ENCODE measurements around the gene GEMIN7.

Gene GEMIN7

DNA sequence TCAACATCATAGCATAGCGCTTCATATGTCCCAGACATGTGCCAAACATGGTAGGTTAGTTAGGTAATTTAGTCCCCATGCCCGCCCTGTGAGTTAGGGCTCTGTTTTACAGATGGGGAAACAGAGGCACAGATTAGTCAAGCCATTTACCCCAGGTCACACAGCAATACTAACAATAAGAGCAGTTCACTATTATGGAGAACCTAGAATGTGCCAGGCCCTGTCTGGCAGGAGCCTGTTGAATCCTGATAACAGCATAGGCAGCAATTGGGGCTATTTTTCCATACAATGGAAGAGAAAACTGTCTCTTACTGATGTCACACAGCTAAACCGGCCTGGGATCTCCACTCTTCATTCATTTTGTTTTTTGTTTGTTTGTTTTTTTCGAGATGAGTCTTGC, 7.4 kb downstream of the GEMIN7 start:
- FAIRE-seq: no peak
- DNase-seq (ENCODE audit: low spot score): no peak

- DNase-seq (ENCODE audit: low spot score) (no peak), FAIRE-seq (no peak)
Measured at GRCh38 chr19:45087531-45087930, 8.5 kb downstream of the GEMIN7 start.

GRCh38 chr19:45090034-45090433, 11.0 kb downstream of the GEMIN7 start:
- no peak for FAIRE-seq
- no peak for DNase-seq (ENCODE audit: low spot score)

DNA sequence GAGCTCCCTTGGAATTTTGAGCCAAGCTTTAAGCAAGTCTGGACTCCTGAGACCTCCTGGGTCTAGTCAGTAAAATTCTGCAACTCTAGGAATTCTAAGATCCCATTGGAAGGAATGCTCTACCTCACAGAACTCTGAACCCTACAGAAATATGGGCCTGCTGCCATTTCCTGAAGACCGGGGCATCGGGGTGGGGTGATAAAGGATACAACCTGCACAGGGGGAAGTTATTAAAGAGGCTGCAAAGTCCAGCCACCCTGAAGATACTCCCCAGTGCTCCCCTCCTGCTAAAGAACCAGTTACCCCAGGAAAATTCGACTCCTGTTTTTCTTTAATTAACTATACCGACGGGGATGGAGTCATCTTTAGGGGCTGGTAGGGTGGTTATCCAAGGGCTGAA, 11.5 kb downstream of the GEMIN7 start:
- DNase-seq (ENCODE audit: low spot score) (no peak), FAIRE-seq (no peak)

DNA sequence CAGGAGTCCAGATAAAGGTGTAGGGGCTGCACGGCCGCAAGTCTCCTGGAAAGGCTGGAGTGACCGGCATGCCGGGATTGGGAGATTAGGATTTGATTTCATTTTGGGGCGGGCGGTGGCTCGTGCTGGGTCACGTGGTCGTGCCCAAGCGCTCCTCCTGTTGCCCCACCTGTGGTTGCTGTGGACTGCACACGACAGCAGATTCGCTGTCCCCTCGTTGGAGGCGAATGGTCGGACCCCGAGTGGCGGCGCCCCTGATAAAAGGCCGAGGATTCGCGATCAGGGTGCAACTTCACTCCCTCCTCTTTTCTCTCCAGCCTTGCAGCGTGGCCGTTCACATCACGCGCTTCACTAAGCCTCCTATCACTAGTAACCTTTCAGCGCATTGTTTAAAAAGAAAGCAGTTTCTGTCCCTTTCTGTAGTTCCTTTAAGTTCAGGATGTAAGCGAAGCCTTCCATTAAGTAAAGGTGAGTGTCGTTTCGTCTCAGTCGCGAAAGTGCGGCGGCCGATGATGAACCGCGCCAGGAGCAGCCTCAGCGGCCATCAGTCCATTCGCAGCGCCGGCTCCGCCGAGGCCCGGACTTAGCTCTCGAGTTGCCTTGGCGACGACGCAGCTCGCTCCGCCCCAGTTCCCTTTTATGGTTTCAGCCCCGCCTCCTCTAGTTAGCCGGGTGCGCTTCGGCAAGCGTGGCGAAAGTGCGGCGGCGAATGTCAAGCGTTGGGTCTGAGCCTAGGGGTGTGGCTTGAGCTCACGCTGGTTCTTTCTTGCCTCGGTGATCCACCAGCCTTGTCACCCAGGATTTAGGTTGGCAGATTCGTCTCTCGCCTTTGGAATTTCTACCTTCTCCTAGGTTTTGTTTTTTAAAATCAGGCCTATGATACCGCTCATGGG, 12.2 kb downstream of the GEMIN7 start:
- FAIRE-seq (no peak), DNase-seq (ENCODE audit: low spot score) (no peak)

DNA sequence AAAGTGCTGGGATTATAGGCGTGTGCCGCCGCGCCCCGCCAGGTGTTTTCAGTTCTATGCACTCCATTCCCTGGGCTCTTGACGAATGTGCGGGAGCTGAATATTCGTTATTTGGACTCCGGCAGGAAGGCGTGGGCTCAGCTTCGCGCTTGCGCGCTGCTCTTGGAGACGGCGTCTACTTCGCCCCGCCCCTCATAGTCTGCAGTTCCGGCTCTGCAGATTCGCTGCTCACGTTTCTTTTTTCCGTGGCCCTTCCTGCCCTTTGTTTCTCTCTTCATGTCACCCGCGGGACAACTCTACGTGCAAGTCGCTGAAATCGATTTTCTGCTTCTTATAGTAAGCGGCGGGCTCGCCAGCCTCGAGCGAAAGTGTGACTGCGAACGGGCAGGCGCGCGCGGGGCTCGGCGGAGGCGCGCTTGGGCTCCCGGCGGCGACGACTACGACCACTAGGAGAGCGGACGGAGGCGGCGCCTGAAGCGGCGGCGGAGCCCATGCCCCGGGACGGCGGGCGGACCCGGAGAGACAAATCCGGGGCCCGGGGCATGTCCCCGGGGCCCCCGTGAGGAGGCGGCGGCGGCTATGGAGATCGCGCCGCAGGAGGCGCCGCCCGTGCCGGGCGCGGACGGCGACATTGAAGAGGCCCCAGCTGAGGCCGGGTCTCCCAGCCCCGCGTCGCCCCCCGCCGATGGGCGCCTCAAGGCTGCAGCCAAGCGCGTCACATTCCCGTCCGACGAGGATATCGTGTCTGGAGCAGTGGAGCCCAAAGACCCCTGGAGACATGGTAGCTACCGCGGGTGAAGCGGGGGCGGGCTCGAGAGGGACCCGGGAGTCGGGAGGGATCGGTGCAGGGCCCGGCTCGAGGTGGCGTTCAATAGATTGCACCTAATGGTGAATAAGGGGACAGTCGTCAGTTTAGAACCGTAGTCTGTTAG, 14.0 kb downstream of the GEMIN7 start, which contains the start of gene PPP1R37:
PPP1R37 (plus strand) TSS at position 433 of the 932 bp plus-strand sequence; CDS start at position 580, 147 bp downstream.
- FAIRE-seq: peak; percentile 44
- peak; percentile 96 for DNase-seq (ENCODE audit: low spot score)

DNA sequence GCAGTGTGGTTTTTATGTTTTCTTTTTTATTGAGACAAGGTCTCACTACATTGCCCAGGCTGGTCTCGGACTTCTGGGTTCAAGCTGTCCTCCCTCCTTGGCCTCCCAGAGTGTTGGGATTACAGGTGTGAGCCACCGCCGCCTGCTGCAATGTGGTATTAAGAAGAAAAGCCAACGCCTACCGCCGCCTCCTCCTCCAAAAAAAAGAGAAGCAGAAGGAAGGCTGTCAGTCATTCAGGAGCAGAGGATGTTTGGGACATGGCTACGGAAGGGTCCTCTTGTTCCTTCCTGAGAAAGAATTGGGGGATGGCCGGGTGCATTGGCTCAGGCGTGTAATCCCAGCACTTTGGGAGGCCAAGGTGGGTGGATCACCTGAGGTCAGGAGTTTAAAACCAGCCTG, 15.1 kb downstream of the GEMIN7 start:
- FAIRE-seq: no peak

DNA sequence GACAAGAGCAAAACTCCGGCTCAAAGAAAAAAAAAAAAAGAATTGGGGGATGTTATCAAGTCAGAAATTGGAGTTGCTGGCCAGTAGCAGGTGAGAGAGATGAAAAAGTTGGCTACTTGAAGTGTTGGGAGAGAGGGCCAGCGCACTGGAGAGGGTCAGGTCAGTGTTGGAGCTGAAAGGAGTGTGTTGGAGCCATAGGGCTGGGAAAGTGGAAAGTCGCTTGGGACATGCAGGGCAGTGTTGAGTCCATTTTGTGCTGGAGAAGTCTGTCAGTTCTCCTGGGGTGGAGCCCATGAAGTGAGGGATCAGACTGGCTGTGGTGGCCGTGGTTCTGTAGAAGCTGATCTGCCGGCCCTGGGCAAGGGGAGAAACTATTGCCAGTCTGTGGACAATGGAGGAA, 15.6 kb downstream of the GEMIN7 start:
- no peak for FAIRE-seq
- no peak for DNase-seq (ENCODE audit: low spot score)

More for the DNA sequence above, 15.1 kb downstream of the GEMIN7 start:
- no peak for DNase-seq (ENCODE audit: low spot score)

- FAIRE-seq (no peak), DNase-seq (ENCODE audit: low spot score) (no peak)
Measured at GRCh38 chr19:45095496-45096413, 16.7 kb downstream of the GEMIN7 start.

DNA sequence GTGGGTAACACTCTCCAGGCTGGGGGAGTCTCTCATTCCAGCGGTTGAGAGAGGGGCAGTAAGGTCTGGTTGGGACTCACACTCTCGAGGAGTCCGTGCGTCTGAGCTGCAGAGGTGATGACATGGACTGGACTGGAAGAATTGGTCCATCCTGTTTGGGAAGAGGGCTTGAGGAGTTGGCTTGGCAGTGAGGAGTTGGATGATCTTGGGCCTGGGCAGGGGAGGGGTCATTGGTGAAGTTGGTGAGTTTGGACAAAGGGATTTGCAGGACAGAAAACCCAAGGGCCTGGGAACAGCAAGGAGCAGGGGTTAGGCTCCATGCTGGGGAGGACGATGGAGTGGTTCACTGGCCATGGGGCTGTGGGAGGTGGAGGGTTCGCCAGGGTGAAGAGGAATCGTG, 17.6 kb downstream of the GEMIN7 start:
- no peak for DNase-seq (ENCODE audit: low spot score)
- FAIRE-seq: no peak

DNA sequence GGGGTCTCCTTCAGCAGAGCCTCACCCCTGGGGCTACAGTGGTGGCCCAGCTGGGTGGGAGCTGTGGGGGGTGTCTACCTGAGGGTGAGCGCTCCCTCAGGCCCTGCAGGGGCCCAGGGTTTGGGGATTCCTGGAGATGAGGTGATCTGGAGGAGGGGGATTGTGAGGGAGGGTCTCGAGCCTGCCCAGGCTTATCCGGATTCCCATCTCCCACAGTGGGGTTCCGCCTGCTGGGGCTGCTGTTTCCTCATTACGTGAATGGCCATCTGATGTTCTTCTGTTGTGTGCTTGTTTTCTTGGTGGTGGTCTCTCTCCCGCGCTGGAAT, 18.4 kb downstream of the GEMIN7 start:
- FAIRE-seq (no peak), DNase-seq (ENCODE audit: low spot score) (no peak)

GRCh38 chr19:45097776-45098520, 18.9 kb downstream of the GEMIN7 start:
- FAIRE-seq (no peak), DNase-seq (ENCODE audit: low spot score) (peak; percentile 88)

DNA sequence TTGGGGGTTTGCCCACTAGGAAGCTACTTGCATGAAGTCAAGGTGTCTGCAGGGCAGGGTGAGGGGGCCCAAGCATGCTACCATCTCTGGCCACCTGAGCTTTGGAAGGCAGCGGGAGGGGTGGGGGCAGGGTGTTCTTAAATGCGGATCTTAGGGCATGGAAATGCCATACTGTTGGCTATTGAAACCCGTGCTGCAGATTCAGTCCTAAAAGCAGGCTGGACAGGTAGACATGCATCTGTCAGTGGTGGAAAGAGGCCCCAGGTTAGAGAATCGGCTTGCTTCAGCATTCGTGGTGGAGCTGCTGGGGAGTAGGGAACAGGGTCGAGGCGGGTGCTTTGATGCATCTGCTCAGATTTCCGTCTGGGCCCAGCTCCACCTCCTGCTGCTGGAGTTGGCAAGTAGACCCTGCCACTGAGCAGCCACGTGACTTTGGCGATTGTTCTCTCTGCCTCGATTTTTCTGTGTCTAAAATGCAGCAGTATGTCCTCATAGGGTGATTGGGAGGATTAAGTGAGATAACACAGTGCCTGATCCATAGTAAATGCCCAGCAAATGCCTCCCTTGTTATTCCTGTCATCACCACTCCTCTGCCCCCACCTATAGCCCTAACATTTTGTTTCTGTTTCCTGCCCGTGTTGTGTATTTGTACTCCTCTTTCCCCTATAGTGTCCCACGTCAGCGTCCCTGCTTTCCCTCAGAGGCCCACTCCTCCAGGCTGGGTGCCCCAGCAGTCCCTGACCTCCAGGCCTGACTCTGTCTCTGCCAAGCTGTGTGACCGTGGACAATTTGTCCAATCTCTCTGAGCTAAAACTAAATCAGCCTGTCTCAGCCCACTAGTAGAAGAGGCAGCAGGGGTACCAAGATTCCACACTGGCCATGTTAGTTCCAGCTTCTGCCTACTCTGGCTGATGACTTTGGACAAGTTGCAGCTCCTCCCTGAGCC, 19.7 kb downstream of the GEMIN7 start:
- no peak for DNase-seq (ENCODE audit: low spot score)
- no peak for FAIRE-seq

- no peak for DNase-seq (ENCODE audit: low spot score)
- FAIRE-seq: no peak
Measured at GRCh38 chr19:45099467-45100191, 20.6 kb downstream of the GEMIN7 start.

DNA sequence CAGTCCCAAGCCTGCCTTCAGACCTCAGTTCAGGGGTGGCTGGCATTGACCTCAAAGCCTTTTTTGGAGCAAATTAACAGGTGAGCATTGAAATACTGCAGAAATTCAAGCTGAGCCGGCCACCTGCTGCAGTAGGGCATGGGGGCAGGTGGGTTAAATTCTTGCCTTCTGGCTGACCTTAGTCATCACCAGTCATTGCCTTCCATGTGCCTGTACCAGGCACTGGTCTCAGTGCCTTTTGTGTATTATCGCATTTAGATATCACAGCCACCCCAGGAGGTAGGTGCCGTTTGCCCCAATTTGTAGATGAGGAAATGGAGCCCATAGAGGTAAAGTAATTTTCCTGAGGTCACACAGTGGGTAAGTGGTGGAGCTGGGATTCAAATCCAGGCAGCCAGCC, 21.1 kb downstream of the GEMIN7 start:
- no peak for FAIRE-seq
- no peak for DNase-seq (ENCODE audit: low spot score)

DNA sequence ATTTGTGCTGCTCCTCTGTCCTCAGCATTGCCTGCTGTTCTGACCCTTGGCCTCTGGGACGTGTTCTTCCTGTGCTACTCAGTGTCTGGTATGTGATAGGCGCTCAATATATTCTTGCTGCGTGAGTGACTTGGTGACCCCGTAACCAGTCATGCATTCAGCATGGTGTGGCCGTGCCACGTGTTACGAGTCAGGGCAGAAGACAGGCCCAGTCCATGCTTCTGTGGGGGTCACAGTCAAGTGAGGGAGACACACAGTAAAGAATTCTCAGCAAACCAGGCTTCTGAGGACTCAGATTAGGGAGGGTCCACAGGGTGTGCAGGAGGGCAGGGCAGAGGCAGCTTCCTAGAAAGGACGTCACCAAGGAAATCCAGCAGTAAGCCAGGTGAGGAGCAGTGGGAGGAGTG, 21.8 kb downstream of the GEMIN7 start:
- no peak for DNase-seq (ENCODE audit: low spot score)
- no peak for FAIRE-seq

DNA sequence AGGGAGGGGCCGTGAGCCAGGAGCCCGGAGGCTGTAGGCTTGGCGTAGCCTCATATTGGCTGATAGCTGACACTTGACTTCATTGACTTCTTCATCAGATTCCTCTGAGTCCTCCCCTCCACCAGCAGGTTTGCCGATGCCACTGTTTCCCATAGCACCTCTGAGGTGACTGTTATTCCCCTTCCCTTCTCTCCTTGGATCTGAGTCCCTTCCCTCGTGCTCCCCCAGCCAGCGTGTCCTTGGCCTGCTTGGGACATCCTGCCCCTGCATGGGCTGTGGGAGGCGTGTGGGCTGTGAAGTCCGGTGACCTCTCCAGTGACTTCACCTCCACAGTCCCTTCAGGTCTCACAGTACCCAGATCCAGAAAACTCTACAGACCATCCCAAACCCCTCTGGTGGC, 22.7 kb downstream of the GEMIN7 start:
- FAIRE-seq: no peak
- DNase-seq (ENCODE audit: low spot score): no peak

GRCh38 chr19:45102481-45102880, 23.4 kb downstream of the GEMIN7 start:
- no peak for FAIRE-seq
- no peak for DNase-seq (ENCODE audit: low spot score)

- DNase-seq (ENCODE audit: low spot score) (no peak), FAIRE-seq (no peak)
Measured at GRCh38 chr19:45103156-45103507, 24.1 kb downstream of the GEMIN7 start.
